D721Med (cell line): ENCODE results near the gene DR1.

Source experiments
- DNase-seq: peaks from one replicate; pipeline ENCODE4 v3.0.0; 2011; ENCODE audit warnings: low spot score; ENCODE audit not compliant: insufficient read length
- FAIRE-seq: peaks from 2 replicates; lab custom pipeline; 2011; peaks lifted over from hg19 to GRCh38; lab: Jason Lieb, UNC
- CTCF ChIP-seq: IDR thresholded peaks from 2 replicates; pipeline ENCODE4 v1.5.1; 2012; ENCODE audit warnings: mild to moderate bottlenecking, control low read depth; ENCODE audit not compliant: insufficient read depth; ENCODE audit errors: missing control alignments

Gene DR1

GRCh38 chr1:93328809-93329760, 16.6 kb upstream of the DR1 start:
- DNase-seq (no peak), FAIRE-seq (no peak)
- no peak for TF ChIP-seq CTCF

- no peak for FAIRE-seq
- no peak for DNase-seq
- no peak for TF ChIP-seq CTCF
Measured at GRCh38 chr1:93330196-93330595, 15.5 kb upstream of the DR1 start.

- DNase-seq (no peak), FAIRE-seq (no peak)
- no peak for TF ChIP-seq CTCF
Measured at GRCh38 chr1:93330617-93331016, 15.1 kb upstream of the DR1 start.

- DNase-seq: no peak
- FAIRE-seq: no peak
- TF ChIP-seq CTCF: no peak
Measured at GRCh38 chr1:93331412-93331811, 14.3 kb upstream of the DR1 start.

- TF ChIP-seq CTCF: no peak
- DNase-seq: no peak
- no peak for FAIRE-seq
Measured at GRCh38 chr1:93332368-93332767, 13.3 kb upstream of the DR1 start.

GRCh38 chr1:93338387-93339146, 7.1 kb upstream of the DR1 start:
- DNase-seq (no peak), FAIRE-seq (no peak)
- no peak for TF ChIP-seq CTCF
